HG03469 (cell line): ENCODE measurements around the gene SUGP2.

Experiments used
- ATAC-seq: cut with Tn5 transposase; IDR thresholded peaks from one replicate; pipeline ENCODE4 v1.9.1; 2021; ENCODE audit warnings: mild to moderate bottlenecking, moderate library complexity, moderate number of reproducible peaks; ENCODE audit not compliant: unreplicated experiment

Gene SUGP2

DNA sequence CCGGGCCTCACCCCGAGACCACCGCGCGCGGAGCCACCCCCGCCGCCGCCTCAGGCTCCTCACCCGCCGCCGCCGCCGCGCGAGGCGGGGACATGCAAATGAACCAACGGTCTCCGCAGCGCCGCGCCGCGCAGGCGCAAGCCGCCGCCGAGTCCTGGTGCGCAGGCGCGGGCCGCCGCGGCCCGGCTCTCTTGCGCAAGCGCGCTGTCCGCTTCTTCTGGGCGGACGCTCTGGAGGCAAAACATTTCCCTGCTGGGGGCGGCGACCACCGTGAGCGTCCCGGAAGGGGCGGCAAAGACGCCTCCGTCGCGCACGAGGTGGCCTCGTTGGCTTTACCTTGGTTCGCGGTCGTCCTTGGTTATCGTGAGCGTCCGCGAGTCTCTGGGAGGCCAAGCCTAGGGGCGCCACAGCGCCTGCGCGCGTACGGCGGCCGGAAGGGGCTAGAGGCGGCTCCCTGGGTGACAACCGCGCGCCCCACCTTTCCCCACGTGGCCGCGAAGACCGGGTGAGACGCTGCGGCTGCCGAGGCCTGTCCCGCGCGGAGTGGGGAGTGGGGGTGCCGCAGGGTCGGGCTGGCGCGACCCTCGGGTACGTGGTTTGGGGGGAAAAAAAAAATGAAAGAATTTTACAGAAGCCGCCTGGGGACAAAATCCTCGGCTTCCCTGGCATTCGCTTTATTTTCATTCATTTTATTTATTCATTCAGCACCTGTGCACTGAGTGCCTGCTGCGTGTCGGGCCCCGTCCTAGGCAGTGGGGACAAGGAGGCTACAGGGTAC, at the start of gene SUGP2, which contains the start of gene ARMC6:
Gene SUGP2 (minus strand): TSS at position 92 of the 778 bp plus-strand sequence. CDS start 2,446 bp downstream, outside the sequence.
Gene ARMC6 (plus strand): TSS at position 178 of the 778 bp plus-strand sequence. CDS start 607 bp downstream, outside the sequence.
- ATAC-seq: peak; percentile 42

DNA sequence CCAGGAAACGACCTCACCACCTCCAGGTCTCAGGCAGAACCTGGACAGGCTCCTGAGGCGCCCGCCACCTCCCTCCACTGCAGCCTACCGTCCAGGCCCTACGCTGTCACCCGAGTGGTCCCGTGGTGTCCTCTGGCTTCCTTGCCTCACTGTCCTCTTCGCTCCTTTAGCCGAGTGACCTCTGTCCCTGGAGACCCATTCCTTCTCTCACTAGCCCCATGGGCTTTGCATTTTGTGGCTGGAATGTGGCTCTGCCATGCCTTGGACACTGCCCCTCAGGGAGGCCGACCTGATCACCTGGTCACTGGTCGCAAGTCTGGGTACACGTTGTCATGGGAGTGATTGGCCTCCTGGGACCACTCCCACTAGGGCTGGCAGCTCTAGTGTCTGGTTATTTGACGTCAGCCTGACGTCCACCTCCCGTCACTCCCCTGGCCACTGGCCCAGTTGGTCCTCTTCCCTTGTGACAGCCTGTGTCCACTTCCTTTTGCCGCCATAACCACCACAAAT, 48.4 kb upstream of the SUGP2 start:
- ATAC-seq: no peak

DNA sequence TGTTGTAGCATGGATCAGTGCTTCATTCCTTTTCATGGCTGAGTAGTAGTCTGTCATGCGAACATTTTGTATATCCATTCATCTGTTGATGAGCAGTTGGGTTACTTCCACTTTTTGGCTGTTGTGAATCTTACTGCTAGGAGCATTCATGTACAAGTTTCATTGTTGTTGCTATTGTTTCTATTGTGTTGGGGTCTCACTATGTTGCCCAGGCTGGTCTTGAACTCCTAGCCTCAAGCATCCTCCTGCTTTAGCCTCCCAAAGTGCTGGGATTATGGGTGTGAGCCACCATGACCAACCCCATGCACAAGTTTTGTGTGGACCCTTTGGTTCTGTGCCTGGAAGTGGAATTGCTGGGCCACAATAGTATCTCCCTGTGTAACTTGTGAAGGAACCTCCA, 46.3 kb upstream of the SUGP2 start:
- ATAC-seq: no peak

DNA sequence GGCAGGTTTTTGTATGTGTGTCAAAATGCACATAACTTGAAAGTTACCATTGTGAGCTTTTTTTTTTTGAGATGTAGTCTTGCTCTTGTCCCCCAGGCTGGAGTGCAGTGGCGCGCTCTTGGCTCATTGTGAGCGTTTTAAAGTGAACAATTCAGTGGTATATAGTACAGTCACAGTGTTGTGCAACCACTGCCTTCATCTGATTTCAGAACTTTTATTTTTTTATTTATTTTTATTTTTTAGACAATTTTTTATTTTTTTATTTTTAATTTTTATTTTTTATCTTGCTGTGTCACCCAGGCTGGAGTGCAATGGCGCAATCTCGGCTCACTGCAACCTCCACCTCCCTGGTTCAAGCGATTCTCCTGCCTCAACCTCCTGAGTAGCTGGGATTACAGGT, 45.5 kb upstream of the SUGP2 start:
- ATAC-seq: no peak

DNA sequence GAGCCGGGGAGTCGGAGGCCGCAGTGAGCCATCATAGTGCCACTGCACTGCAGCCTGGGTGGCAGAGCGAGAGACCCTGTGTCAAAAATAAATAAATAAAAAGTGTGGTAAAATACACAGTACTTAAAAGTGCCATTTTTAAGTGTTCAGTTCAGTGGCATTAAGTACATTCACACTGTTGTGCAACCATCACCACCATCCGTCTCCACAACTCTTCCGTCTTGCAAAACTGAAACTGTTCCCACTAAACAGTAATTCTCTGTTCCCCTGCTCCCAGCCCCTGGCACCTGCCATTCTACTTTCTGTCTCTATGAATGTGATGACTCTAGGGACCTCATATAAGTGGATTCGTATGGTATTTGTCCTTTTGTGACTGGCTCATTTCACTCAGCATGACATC, 43.8 kb upstream of the SUGP2 start:
- no peak for ATAC-seq

DNA sequence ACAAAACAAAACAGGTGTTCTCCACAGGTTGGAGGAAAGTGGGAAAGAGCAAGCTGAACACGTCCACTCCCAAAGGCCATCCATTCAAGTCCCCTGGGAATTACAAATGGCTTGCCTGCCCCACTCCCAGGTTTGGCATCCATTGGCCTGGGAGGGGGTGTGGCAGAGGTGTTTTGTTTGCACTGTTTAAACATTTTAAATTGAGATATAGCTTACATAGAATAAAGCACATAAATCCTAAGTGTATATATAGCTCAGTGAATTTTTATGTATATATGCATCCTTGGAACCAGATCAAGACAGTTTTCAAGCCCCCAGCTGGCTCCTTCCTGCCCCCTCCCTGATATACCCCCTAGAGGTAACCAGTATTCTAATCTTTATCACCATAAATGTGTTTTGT, 43.2 kb upstream of the SUGP2 start:
- no peak for ATAC-seq

DNA sequence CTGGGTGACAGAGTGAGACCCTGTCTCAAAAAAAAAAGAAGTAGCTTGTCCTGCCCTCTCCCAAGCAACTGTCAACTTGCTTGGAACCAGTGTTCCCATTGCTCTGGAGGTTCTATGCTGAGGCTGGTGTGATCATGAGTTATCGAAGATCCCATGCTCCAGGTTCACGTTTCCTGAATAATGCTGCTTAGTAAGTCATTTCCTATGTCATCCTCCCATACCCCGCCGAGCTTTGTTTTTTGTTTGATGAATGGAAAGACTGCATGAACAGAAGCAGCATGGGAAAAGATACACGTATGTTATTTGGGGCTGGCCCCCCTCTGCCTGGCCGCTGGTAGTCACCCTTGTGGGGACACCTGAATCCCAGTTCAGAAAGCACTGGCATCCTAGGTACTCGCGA, 41.8 kb upstream of the SUGP2 start:
- no peak for ATAC-seq

DNA sequence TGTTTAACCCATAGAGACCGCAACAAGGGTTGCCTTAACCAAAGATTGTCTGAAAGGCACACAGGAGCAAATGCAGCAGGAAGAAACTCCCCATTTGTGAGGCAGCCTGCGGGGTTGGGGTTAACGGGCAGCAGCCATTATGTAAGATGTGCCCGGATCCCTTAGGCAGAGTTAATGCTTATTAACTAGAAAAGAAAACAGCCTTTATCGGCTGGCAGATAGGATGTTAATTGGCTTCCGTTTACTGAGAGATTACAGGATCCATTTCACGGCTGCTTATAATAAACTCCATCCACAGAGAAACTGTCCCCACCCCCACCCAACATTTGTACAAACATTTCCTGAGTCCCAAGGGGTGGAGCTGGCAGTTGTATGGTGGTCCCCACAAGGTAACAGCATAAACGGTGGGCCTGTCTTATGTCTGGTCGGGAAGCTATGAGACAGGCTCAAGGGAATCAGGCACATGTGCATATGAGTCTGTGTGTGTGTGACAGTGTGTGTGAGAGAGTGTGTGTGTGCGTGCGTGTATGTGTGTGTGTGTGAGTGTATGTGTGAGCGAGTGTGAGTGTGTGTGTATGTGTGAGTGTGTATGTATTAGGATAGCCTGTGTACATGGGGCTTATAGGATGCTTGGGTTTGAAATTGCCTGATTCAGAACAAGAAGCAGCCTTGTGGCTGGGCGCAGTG, 41.0 kb upstream of the SUGP2 start:
- ATAC-seq: no peak

DNA sequence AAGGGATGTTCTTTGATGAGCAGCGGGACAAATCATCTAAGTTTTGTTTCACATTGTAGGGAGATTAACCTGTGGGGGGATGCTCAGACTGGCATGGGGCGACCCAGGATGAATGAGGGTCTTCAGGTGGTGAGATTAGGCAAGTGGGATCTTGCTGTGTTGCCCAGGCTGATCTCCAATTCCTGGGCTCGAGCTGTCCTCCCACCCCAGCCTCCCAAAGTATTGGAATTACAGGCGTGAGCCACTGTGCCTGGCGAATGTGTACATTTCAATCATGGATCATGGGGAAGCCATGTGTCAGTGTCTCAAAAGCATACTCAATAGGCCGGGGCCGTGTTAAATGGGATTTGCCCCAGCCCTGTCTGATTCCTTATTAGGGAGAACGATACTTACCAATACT, 38.6 kb upstream of the SUGP2 start:
- ATAC-seq: no peak

DNA sequence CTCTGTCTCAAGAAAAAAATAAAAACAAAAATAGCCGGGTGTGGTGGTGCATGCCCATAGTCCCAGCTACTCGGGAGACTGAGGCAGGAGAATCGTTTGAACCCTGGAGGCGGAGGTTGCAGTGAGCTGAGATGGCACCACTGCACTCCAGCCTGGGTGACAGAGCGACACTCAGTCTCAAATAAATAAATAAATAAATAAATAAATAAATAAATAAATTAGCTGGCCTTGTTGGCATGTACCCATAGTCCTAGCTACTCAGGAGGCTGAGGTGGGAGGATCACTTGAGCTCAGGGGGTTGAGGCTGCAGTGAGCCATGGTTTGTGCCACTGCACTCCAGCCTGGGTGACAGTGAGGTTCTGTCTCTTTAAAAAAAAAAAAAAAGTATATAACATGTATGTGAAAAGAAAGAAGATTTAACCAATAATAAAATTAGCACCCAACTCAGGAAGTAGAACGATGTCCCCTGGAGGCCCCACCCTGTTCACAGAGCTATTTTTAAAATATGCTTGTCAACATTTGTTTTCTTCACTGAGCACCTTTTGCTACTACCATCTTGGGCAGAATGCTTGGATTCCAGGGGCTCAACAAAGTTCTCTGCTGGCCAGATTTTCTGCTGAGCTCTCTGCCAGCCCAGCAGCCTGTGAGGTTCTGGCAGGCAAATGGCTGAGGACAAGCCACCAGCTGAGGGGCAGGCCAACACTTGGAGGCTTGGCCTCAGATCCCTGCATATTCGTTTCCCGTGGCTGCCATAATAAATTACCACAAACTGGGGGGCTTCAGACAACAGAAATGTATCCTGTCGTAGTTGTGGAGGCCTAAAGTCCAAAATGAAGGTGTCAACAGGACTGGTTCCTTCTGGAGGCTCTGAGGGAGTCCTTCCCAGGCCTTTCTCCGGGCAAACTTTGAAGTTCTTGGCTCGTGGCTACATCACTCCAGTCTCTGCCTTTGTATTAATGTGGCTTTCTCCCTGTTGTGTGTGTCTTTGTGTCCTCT, 35.6 kb upstream of the SUGP2 start:
- no peak for ATAC-seq

DNA sequence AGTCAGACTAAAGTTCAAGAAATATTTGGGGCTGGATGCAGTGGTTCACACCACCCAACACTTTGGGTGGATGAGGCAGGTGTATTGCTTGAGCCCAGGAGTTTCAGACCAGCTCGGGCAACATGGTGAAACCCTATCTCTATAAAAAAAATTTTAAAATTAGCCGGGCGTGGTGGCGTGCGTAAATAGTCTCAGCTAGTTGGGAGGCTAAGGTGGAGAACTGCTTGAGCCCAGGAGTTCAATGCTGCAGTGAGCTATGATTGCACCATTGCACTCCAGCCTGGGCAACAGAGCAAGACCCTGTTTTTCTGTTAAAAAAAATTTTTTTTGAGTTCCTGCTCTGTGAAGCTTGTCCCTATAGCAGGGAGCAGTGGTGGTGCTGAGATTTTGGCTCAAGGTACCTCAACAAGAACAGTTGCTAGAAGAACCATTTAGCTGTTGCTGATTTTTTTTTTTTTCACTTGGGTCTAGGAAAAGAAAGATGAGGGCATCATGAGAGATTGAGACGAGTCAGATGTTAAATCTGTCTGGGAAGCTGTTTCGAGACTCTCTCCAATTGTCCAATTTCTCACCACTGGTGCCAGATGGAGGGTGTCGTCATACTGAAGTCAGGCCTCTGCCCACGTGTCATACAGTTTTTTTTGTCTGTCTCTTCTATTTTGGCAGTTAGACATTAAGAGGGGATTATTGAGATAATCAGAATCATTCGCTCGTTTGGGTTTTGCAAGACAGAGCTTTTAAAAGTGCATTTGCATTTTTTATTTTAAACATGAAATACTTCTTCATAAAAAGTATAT, 34.2 kb upstream of the SUGP2 start:
- no peak for ATAC-seq

DNA sequence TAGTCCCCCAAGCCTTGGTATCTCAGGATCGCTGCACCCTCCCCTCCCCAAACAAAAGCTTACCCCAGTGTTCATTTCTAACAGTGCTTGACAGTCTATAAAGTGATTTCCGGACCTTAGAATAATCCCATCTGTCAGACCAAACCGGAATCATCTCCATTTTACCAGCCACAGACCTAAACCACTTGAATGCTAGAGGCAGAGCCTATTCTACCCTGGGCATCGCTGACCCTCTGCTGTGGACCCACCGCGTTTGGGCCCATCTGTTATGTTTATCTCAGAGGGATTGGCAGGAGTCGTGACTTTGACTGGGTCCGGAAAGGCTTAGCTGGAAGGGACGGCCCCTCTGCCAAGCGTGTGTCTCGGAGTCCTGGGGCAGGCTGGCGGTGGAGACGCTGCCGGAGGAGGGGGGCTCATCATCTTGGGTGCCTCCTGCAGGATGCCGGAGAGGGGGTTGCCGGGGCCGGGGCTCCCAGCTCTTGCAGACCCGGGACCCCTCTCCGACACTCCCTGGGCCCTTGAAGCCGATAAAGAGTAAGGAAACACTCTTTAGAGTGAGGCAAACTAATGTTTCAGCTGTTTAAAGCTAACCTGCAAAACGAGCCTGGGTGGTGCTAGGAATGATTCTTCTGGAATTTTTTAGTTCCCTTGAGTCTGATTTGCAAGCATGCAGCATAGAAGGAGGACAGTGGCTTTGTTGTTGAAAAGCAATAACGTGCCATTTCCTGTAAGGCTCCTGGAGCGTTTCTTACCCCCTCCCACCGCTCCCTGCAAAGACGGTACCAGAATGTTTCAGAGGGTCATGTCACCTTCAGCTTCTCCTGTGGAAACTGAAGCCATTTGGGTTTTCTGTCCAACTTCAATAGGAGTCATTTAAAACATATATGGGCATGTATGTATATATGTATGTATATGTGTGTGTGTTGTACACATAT, 31.8 kb upstream of the SUGP2 start:
- ATAC-seq: no peak

DNA sequence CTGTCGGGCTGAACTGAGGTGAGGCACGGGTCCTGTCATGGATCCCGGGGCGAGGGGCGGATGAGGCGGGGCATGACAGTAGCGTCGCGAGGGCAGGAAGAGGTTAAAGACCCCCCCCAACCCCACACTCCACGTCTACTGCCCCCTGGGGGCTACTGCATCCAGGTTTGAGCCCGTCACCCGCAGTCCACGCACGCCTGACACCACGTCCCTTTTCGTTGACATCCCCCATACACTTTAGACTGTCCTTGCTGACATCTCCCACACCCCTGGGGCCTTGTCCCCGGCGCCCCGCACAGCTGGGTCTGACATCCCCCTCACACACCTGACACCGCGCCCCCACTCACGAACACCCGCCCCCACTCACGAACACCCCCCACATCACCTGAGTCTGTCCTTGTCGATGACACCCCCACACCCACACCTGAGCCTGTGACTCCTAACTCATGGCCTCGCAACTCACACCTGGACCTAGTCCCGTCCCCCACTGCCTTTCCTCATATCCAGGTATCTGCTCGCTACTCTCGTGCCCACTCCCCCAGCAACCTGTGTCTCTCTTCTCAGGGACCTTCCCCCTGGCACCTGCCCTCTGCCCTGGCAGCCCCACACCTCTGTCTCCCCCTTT, 30.9 kb upstream of the SUGP2 start:
- ATAC-seq: no peak

DNA sequence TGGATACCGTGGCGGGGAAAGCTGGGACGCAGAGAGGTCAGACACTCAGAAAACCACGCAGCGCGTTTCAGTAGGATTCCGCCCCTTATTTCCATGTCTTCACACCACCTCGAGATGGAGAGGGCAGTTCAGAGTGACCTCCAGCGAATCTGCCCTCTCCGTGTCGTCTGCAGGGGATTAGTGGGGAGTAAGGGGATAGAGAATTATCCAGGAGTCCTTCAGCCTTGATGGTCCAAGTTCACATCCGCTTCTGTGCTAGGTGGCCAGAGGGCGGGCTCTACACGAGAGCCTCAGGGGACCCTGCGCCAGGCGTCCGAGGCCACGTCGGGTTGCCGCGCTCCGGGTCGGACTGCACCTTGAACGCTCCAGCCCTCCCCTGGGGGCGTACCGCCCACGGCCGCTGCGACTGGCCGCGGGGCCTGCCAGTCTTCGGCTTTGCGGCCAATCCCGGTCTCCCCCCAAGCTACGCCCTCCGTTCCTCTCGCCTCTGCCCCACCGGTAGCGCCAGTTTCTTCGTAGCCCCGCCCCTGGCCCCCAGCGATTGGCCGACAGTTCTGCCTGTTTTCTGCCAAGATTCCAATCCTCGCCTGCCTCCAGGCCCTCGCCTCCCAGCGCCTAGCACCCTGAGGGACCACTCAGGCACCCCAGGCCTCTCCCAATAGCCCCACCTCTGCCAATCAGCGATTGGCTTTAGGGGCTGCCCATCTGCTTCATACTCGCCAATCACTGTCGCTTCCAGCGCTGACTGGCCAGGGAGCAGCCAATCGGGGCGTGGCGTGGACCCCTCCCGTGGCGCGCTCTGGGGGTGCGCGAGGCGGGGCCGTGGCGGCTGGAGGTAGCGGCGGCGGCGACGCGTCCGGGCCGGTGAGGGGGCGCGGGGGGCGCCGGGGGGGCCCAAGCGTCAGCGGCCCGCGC, 30.1 kb upstream of the SUGP2 start, which contains the start of gene SLC25A42:
Gene SLC25A42 (plus strand): TSS at position 812 of the 915 bp plus-strand sequence. CDS start 32,131 bp downstream, outside the sequence.
- peak; percentile 75 for ATAC-seq

DNA sequence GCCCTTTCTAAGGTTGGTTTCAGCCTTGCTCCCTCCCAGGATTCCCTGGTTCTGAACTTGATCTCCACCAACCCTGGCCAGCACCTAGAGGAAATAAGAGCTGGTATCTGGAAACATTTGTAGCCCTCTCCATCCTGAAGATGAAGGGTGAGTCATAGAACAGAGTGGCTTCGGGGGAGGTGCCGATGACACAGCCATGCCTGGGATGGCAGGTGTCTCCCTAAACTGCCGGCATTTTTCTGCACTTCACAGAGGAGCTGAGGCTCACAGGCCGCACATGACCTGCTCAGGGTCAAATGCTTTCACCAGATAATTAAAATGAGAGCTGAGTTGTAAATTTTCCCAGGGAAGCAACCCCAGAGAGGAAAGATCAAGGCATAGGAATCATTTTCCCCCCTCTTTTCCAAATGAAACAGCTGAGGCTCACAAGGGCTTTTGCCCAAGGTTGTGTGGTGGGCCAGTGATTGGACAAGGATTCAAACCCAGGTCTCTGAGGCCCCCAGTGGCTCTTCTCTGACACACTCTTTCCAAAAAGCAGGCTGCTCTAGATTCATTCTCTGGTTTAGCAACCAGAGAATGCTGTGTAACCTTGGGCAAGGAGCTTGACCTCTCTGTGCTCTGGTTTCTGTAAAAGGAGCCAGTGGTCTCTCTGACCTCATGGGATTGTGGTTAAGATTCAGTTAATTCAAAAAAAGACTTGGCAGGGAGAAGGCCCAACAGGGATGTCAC, 29.3 kb upstream of the SUGP2 start:
- no peak for ATAC-seq

DNA sequence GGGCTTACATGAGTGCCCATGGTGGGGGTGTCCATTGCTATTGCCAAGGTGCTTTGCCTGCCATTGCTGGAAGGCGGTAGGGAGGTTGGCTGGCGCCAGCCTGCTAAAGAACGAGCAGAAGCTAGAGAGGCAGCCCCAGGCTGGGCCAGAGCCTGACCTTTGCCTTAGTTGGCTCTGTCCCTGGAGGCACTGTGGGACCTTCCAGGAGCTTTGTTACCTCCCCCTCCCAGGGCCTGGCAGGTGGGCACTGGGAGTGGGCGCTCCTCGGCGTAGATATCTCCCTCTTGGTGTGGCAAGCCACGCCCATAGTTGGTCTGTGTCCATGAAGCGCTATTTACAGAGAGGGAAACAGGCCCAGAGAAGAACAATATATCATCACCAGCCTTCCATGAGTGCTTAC, 28.2 kb upstream of the SUGP2 start:
- ATAC-seq: no peak
